ENCODE results near the gene FOXD4L1.
"Not testable (repeated sequence)": the region's sequence is repeated elsewhere in the genome, so short reads cannot be mapped to it uniquely, and the experiment has no call there.

FOXD4L1 gene

DNA sequence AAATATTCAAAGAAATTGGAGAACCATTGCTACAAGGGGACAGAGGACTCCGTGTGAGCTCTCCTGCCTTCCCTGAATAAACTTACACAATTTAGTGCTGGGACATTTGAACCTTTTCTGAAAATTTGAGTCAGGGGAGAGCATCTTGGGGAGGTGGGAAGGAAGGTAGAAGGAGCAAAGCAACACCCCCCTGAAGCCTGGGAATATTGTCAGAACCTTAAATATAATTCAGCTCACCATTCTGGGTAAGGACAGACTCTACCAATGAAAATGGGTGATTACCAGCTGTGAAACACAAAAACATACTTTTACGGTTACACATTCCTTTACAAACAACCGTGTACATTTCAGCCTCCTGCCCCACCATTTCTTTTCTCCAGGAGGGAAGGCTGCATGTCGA lies at the start of gene FOXD4L1:
FOXD4L1 (plus strand) TSS at position 301 of the 400 bp plus-strand sequence. CDS start 592 bp downstream, outside the sequence.
- DNase-seq: not testable (repeated sequence)

- not testable (repeated sequence) for DNase-seq
Observed at GRCh38 chr2:113465770-113466169, 32.7 kb upstream of the FOXD4L1 start.

DNA sequence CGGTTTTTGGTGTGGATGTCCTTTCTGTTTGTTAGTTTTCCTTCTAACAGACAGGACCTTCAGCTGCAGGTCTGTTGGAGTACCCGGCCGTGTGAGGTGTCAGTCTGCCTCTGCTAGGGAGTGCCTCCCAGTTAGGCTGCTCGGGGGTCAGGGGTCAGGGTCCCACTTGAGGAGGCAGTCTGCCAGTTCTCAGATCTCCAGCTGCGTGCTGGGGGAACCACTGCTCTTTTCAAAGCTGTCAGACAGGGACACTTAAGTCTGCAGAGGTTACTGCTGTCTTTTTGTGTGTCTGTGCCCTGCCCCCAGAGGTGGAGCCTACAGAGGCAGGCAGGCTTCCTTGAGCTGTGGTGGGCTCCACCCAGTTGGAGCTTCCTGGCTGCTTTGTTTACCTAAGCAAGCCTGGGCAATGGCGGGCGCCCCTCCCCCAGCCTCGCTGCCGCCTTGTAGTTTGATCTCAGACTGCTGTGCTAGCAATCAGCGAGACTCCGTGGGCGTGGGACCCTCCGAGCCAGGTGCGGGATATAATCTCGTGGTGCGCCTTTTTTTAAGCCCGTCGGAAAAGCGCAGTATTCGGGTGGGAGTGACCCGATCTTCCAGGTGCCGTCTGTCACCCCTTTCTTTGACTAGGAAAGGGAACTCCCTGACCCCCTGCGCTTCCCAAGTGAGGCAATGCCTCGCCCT lies 21.6 kb upstream of the FOXD4L1 start:
- not testable (repeated sequence) for DNase-seq

DNA sequence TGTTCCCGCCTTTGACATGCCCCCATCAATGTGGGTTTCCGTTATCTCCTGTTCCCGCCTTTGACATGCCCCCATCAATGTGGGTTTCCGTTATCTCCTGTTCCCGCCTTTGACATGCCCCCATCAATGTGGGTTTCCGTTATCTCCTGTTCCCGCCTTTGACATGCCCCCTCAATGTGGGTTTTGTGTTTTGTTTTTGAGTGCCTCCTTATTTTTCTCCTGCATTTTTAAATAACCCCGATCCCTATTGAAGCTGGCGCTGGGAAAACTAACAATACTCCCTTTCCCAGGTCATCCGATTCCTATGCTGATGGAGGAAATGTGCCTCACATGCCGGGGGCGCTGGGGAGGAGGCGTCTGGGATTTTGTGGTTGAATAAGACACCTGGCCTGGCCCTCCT lies 1.9 kb upstream of the FOXD4L1 start:
- not testable (repeated sequence) for DNase-seq

GRCh38 chr2:113499019-113499885 lies 787 bp downstream of the FOXD4L1 start:
- DNase-seq: not testable (repeated sequence)

DNA sequence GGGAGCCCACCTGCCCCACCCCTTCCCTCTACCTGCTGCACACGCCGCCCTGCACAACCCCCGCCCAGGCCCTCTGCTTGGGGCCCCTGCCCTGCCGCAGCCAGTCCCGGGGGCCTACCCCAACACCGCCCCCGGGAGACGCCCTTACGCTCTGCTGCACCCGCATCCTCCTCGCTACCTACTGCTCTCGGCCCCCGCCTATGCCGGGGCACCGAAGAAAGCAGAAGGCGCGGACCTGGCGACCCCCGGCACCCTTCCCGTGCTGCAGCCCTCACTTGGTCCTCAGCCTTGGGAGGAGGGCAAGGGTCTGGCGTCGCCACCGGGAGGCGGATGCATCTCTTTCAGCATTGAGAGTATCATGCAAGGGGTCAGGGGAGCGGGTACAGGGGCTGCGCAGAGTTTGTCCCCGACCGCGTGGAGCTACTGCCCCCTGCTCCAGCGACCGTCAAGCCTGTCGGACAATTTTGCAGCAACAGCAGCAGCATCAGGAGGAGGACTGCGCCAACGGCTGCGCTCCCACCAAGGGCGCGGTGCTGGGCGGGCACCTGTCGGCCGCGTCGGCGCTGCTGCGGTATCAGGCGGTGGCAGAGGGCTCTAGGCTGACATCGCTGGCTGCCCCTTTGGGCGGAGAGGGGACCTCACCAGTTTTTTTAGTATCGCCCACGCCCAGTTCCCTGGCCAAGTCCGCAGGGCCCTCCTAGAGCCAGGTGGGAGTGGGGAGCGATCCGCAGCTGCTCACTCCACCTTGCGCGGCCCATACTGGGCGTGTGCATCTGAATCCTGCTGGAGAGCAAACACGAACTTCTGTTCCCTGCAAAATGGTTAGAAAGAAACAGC lies 1.6 kb downstream of the FOXD4L1 start:
- DNase-seq: not testable (repeated sequence)

DNA sequence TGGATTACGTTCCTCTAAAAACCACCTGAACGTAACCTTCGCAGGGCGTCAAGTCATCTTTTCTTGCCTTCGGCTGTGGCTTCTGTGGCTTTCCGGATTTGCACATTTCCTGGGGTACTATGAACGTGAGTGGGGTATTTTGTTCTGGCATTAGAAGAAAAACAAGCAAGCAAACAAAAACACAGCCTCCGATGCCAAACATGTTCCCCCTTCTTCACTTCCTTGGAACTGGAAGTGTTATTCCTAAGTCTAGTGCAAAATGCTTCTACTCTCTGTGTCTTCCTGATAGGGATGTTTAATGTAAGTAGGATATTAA lies 2.2 kb downstream of the FOXD4L1 start:
- DNase-seq: not testable (repeated sequence)

GRCh38 chr2:113502216-113503093 lies 4.0 kb downstream of the FOXD4L1 start:
- not testable (repeated sequence) for DNase-seq

DNA sequence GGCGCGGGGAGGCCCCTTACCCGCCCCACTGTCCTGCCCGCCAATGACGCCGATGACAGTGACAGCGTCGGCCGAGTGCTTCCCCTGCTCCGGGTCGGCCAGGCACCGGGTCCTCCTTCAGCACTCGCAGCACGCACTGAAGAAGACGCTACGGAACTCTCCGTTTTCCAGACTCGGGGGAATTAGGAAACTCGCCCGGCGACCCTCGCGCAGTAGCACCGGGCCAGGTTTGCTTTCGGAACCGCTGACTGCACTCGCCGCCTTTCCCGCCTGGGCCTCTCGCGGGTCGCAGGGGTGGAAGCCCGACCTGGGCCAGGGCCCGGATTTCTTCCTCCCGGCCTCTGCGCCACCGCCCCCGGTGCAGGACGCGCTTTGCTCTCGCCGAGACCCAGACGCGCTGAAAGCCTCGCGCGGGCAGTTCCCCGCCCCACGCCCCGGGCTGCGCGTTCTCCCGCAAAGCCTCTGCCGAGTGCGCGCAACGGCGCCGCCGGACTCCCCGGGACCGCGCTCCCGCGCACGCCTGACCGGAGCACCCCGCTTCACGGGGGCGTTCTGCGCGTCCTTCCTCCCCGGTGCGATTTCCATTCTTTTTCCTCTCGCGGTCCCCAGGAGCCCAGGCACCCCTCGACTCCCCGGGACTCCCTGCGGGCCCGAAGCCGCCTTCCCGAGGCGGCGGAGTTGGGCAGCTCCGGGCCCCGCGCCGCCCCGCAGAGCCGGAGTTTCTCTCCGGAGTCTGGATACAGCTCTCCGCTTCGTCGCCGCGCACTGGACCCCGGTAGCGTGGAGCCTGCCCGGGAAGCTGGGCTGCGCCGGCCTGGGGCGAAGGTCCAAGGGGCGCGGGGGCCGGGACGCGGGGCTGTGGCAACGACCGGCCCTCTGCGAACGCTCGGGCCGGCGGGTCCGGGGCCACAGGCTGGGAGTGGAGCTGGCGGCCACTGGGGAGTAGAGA lies 4.9 kb downstream of the FOXD4L1 start:
- DNase-seq: peak; percentile 26

- DNase-seq: not testable (repeated sequence)
Observed at GRCh38 chr2:113504081-113504480, 5.6 kb downstream of the FOXD4L1 start.

- not testable (repeated sequence) for DNase-seq
Observed at GRCh38 chr2:113507394-113508140, 9.1 kb downstream of the FOXD4L1 start.

GRCh38 chr2:113508187-113508586 lies 9.7 kb downstream of the FOXD4L1 start:
- DNase-seq: not testable (repeated sequence)

GRCh38 chr2:113510913-113511312 lies 12.4 kb downstream of the FOXD4L1 start:
- not testable (repeated sequence) for DNase-seq

- DNase-seq: not testable (repeated sequence)
Observed at GRCh38 chr2:113511859-113512258, 13.4 kb downstream of the FOXD4L1 start.

- DNase-seq: not testable (repeated sequence)
Observed at GRCh38 chr2:113515457-113515856, 17.0 kb downstream of the FOXD4L1 start.

GRCh38 chr2:113515995-113516394 lies 17.5 kb downstream of the FOXD4L1 start:
- DNase-seq: not testable (repeated sequence)

- DNase-seq: not testable (repeated sequence)
Observed at GRCh38 chr2:113517025-113517424, 18.6 kb downstream of the FOXD4L1 start.

- not testable (repeated sequence) for DNase-seq
Observed at GRCh38 chr2:113520837-113521236, 22.4 kb downstream of the FOXD4L1 start.

DNA sequence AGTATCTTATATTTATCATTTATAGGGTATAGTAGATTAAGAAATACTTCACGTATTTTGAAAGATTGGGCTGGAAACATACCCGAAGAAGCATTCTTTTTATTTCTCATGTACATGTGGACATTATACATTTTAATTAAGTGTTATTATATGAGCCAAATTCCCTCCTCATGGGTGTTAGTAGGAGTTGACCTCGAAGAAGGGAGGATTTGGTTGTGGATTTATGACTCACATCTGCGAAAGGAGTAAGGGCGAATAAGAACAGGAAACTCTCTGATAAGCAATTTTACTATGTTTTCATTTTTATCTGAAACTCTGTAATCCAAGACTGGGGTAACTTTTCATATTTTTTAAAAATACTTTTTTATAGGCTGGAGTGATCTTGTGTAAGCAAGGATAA lies 23.0 kb downstream of the FOXD4L1 start:
- DNase-seq: not testable (repeated sequence)

- DNase-seq: peak; percentile 16
Observed at GRCh38 chr2:113524986-113525385, 26.5 kb downstream of the FOXD4L1 start.
